ENCODE data around the gene MAB21L3. TPM values are rescaled to one million over a fixed set of nuclear protein-coding genes. Genes with fewer than 3 reads are reported as not detected.

Gene MAB21L3
- total RNA-seq, 1 donor from 2014 or later = not detected

GRCh38 chr1:116172666-116173065, 61.5 kb downstream of the MAB21L3 start:
- Histone ChIP-seq H3K4me3 (no peak overlapping the region), H3K9me3 (no peaks in the 10 kb centered on the region), H3K27me3 (no peaks in the 10 kb centered on the region), H3K36me3 (no peaks in the 10 kb centered on the region), H3K27ac (no peak overlapping the region), H3K4me1 (peaks cover 5% of the 10 kb centered on the region in 2 donors)
- intact Hi-C loops (cut with DNase I) = no loop called here
- no peak for DNase-seq (ENCODE audit: low spot score in 2 of 2)
- no peak for TF ChIP-seq CTCF (IDR thresholded peaks at IDR 0.05)

- no peak overlapping the region for H3K27ac ChIP-seq
- no peak overlapping the region for H3K4me3 ChIP-seq
- no peaks in the 10 kb centered on the region for H3K9me3 ChIP-seq
- DNase-seq (ENCODE audit: low spot score in 2 of 2) = no peak
- intact Hi-C loops (cut with DNase I) = no loop called here
- no peaks in the 10 kb centered on the region for H3K27me3 ChIP-seq
- H3K4me1 ChIP-seq = no peaks in the 10 kb centered on the region
- TF ChIP-seq CTCF (IDR thresholded peaks at IDR 0.05) = no peak
- no peaks in the 10 kb centered on the region for H3K36me3 ChIP-seq
Measured at GRCh38 chr1:116175611-116176010, 64.4 kb downstream of the MAB21L3 start.

GRCh38 chr1:116176306-116176789, 65.1 kb downstream of the MAB21L3 start:
- Histone ChIP-seq H3K27ac (no peak overlapping the region), H3K9me3 (no peaks in the 10 kb centered on the region), H3K4me3 (no peak overlapping the region), H3K36me3 (no peaks in the 10 kb centered on the region), H3K27me3 (no peaks in the 10 kb centered on the region), H3K4me1 (no peaks in the 10 kb centered on the region)
- intact Hi-C loops (cut with DNase I) = no loop called here
- no peak for DNase-seq (ENCODE audit: low spot score in 2 of 2)
- no peak for TF ChIP-seq CTCF (IDR thresholded peaks at IDR 0.05)

- Histone ChIP-seq H3K9me3 (no peaks in the 10 kb centered on the region), H3K4me1 (no peaks in the 10 kb centered on the region), H3K27me3 (no peaks in the 10 kb centered on the region), H3K36me3 (no peaks in the 10 kb centered on the region), H3K27ac (no peak overlapping the region), H3K4me3 (no peak overlapping the region)
- DNase-seq (ENCODE audit: low spot score in 2 of 2) = no peak
- intact Hi-C loops (cut with DNase I) = no loop called here
- TF ChIP-seq CTCF (IDR thresholded peaks at IDR 0.05) = no peak
Measured at GRCh38 chr1:116177861-116178260, 66.7 kb downstream of the MAB21L3 start.

- no peak for TF ChIP-seq CTCF (IDR thresholded peaks at IDR 0.05)
- no peak overlapping the region for H3K4me3 ChIP-seq
- DNase-seq (ENCODE audit: low spot score in 2 of 2) = no peak
- no peaks in the 10 kb centered on the region for H3K4me1 ChIP-seq
- H3K27me3 ChIP-seq = no peaks in the 10 kb centered on the region
- intact Hi-C loops (cut with DNase I) = no loop called here
- H3K27ac ChIP-seq = no peak overlapping the region
- no peaks in the 10 kb centered on the region for H3K36me3 ChIP-seq
- no peaks in the 10 kb centered on the region for H3K9me3 ChIP-seq
Measured at GRCh38 chr1:116178837-116179236, 67.6 kb downstream of the MAB21L3 start.

- intact Hi-C loops (cut with DNase I) = no loop called here
- Histone ChIP-seq H3K4me3 (no peak overlapping the region), H3K36me3 (no peaks in the 10 kb centered on the region), H3K4me1 (no peaks in the 10 kb centered on the region), H3K9me3 (no peaks in the 10 kb centered on the region), H3K27me3 (no peaks in the 10 kb centered on the region), H3K27ac (no peak overlapping the region)
- TF ChIP-seq CTCF (IDR thresholded peaks at IDR 0.05) = no peak
- DNase-seq (ENCODE audit: low spot score in 2 of 2) = no peak
Measured at GRCh38 chr1:116179419-116179818, 68.2 kb downstream of the MAB21L3 start.

Data from ascending aorta (tissue), 2 donors.